HUES64 (cell line): ENCODE measurements around the gene CCDC127.

Experiments used
- H3K27ac ChIP-seq: 2 replicates; pipeline ENCODE4 v1.7.0; 2013; ENCODE audit warnings: low read depth, low read length, inconsistent platforms
- H3K27me3 ChIP-seq: 2 replicates; pipeline ENCODE4 v1.6.1; 2013; ENCODE audit warnings: mild to moderate bottlenecking, low read length; ENCODE audit not compliant: insufficient read depth
- H3K36me3 ChIP-seq: 2 replicates; pipeline ENCODE4 v1.6.1; 2013; ENCODE audit warnings: mild to moderate bottlenecking, low read length; ENCODE audit not compliant: insufficient read depth
- H3K4me1 ChIP-seq: 2 replicates; pipeline ENCODE4 v1.6.1; 2013; ENCODE audit warnings: mild to moderate bottlenecking, low read length, moderate library complexity; ENCODE audit not compliant: insufficient read depth
- H3K4me3 ChIP-seq: 2 replicates; pipeline ENCODE4 v1.5.1; 2013; ENCODE audit warnings: mild to moderate bottlenecking, low read length, moderate library complexity
- H3K9ac ChIP-seq: 2 replicates; pipeline ENCODE4 v1.6.1; 2013; ENCODE audit warnings: mild to moderate bottlenecking, low read depth, low read length
- H3K9me3 ChIP-seq: 2 replicates; pipeline ENCODE4 v1.6.1; 2013; ENCODE audit warnings: low read depth, low read length; ENCODE audit not compliant: insufficient read depth
- WGBS: fragments of 150-250, 120-280 bp; methylation state at CpG from one replicate; pipeline ENCODE4 v1.1.7; 2013; ENCODE audit warnings: missing lambda C conversion rate; 5-methylcytosine and 5-hydroxymethylcytosine counted together

CCDC127 gene

GRCh38 chr5:160921-161802 is 56.8 kb downstream of the CCDC127 start:
- H3K4me3 ChIP-seq: no peak overlapping the region
- no peaks in the 10 kb centered on the region for H3K9me3 ChIP-seq
- 96% methylated on average over 23 of the region's 23 CpGs for WGBS
- peaks cover 69% of the 10 kb centered on the region for H3K36me3 ChIP-seq
- no peak overlapping the region for H3K27ac ChIP-seq
- no peaks in the 10 kb centered on the region for H3K27me3 ChIP-seq
- H3K4me1 ChIP-seq: no peaks in the 10 kb centered on the region
- no peak overlapping the region for H3K9ac ChIP-seq

DNA sequence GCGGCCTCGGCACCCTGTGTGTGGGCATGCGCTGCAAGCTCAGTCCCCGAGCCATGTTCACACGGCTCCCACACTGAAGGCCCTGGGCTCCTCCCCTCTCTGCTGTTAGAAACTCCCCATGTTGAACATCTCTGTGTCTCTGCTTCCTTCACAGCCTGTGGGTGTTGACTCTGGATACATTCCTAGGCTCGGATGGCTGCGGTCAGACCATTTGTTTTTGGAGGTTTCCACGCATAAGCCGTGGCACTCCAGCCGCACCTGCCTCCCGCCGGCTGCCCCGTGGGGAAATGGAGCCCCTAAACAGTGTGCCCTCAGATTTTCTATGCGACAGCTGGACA is 57.8 kb downstream of the CCDC127 start:
- H3K27ac ChIP-seq: no peak overlapping the region
- H3K4me3 ChIP-seq: no peak overlapping the region
- no peaks in the 10 kb centered on the region for H3K27me3 ChIP-seq
- H3K9me3 ChIP-seq: no peaks in the 10 kb centered on the region
- WGBS: 92% methylated on average over 14 of the region's 14 CpGs
- H3K4me1 ChIP-seq: no peaks in the 10 kb centered on the region
- H3K36me3 ChIP-seq: peaks cover 79% of the 10 kb centered on the region
- no peak overlapping the region for H3K9ac ChIP-seq

DNA sequence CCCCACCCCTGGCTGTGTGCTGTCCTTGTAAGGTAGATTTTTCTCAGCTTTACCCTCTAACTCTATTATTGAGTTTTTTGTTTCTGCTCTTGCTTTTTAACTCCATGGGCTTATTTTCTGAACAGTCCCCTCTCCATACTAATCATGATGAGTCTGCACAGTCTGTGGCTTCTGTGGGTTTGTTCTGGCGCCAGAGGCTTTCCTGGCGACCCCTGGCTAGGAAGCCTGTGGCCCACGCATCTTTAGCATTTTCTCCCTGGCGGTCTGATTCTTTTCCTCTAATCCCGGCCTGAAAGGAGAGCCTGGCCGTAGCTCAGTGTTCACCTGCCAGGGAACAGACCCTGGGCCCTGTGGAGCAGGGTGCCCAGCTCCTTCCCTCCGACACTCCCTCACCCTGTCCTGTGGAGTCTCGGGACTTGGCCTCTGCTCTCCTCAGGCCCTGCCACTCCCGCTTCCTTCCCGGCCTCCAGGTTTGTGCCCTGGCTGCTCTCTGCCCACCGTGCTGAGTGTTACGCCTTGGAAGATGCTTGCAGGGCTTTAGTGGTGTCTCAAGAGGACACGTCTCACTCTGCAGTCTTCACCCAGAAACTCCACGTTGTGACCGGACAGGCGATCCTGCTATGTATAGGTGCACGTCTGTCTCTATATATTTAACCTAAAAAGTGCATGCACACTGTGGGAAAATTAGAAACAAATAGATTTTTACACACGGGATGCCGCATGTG is 58.3 kb downstream of the CCDC127 start:
- Histone ChIP-seq H3K4me3 (no peak overlapping the region), H3K27ac (no peak overlapping the region), H3K9me3 (no peaks in the 10 kb centered on the region), H3K27me3 (no peaks in the 10 kb centered on the region), H3K9ac (no peak overlapping the region), H3K4me1 (no peaks in the 10 kb centered on the region), H3K36me3 (peaks cover 85% of the 10 kb centered on the region)
- WGBS: 93% methylated on average over 19 of the region's 19 CpGs

- Histone ChIP-seq H3K9ac (no peak overlapping the region), H3K36me3 (peaks cover 90% of the 10 kb centered on the region), H3K27ac (no peak overlapping the region), H3K4me1 (no peaks in the 10 kb centered on the region), H3K27me3 (no peaks in the 10 kb centered on the region), H3K4me3 (no peak overlapping the region), H3K9me3 (no peaks in the 10 kb centered on the region)
- WGBS: 94% methylated on average over 17 of the region's 17 CpGs
Observed at GRCh38 chr5:158807-159447, 59.0 kb downstream of the CCDC127 start.

DNA sequence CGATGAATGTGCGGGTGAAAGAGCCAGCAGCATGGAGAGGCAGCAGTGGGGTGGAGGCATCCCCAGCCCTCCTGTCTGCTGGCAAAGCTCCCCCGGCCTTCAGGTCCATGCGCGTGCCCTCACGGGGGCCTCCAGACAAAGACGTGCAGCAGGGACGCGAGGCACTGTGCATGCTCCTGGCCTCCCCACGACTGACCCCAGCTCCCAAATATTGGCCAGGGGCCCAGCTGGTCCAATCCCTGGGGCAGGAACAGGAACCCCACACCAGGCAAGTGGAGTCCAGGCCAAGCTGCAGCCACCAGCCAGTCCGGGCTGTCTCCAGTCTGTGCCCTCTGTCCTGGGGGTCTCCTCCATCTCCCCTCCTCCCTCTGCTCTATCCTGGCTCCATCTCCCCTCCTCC is 60.2 kb downstream of the CCDC127 start:
- Histone ChIP-seq H3K36me3 (peaks cover 89% of the 10 kb centered on the region), H3K9ac (no peak overlapping the region), H3K4me3 (no peak overlapping the region), H3K9me3 (no peaks in the 10 kb centered on the region), H3K27ac (no peak overlapping the region), H3K4me1 (no peaks in the 10 kb centered on the region), H3K27me3 (no peaks in the 10 kb centered on the region)
- 96% methylated on average over 11 of the region's 11 CpGs for WGBS

GRCh38 chr5:157126-157715 is 60.7 kb downstream of the CCDC127 start:
- no peak overlapping the region for H3K9ac ChIP-seq
- H3K9me3 ChIP-seq: no peaks in the 10 kb centered on the region
- no peak overlapping the region for H3K27ac ChIP-seq
- H3K4me3 ChIP-seq: no peak overlapping the region
- peaks cover 92% of the 10 kb centered on the region for H3K36me3 ChIP-seq
- 93% methylated on average over 12 of the region's 12 CpGs for WGBS
- H3K27me3 ChIP-seq: no peaks in the 10 kb centered on the region
- H3K4me1 ChIP-seq: no peaks in the 10 kb centered on the region

GRCh38 chr5:156411-157072 is 61.4 kb downstream of the CCDC127 start:
- 93% methylated on average over 17 of the region's 17 CpGs for WGBS
- no peak overlapping the region for H3K4me3 ChIP-seq
- H3K27ac ChIP-seq: no peak overlapping the region
- no peaks in the 10 kb centered on the region for H3K9me3 ChIP-seq
- no peaks in the 10 kb centered on the region for H3K4me1 ChIP-seq
- no peaks in the 10 kb centered on the region for H3K27me3 ChIP-seq
- peaks cover 91% of the 10 kb centered on the region for H3K36me3 ChIP-seq
- no peak overlapping the region for H3K9ac ChIP-seq

GRCh38 chr5:155651-156410 is 62.1 kb downstream of the CCDC127 start:
- WGBS: 85% methylated on average over 23 of the region's 23 CpGs

GRCh38 chr5:154826-155225 is 63.1 kb downstream of the CCDC127 start:
- 90% methylated on average over 18 of the region's 18 CpGs for WGBS
- Histone ChIP-seq H3K9me3 (no peaks in the 10 kb centered on the region), H3K9ac (no peak overlapping the region), H3K27me3 (no peaks in the 10 kb centered on the region), H3K27ac (no peak overlapping the region), H3K4me1 (no peaks in the 10 kb centered on the region), H3K4me3 (no peak overlapping the region), H3K36me3 (peaks cover 91% of the 10 kb centered on the region)

More at GRCh38 chr5:155651-156410, 62.1 kb downstream of the CCDC127 start:
- Histone ChIP-seq H3K4me1 (no peaks in the 10 kb centered on the region), H3K27me3 (no peaks in the 10 kb centered on the region), H3K27ac (no peak overlapping the region), H3K4me3 (no peak overlapping the region), H3K9me3 (no peaks in the 10 kb centered on the region), H3K36me3 (peaks cover 91% of the 10 kb centered on the region), H3K9ac (no peak overlapping the region)

DNA sequence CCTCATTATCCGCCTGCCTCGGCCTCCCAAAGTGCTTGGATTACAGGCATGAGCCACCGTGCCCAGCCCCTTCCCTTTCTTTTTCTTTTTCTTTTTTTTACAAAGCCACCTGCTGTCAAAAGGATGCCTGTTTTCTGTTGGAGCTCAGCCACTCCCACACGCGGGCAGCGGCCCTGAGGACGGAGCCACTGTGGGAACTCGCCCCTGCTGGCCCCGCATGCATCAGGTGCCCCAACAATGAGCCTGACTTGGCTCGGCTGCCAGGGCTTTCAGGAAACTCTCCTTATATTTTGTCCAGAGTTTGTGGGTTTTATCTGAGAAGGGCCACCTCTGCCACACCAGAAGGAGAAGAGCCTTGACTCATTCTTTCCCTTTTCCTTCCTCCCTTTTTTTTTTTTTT is 63.7 kb downstream of the CCDC127 start:
- Histone ChIP-seq H3K27ac (no peak overlapping the region), H3K36me3 (peaks cover 92% of the 10 kb centered on the region), H3K4me3 (no peak overlapping the region)

More for the DNA sequence above, 63.7 kb downstream of the CCDC127 start:
- Histone ChIP-seq H3K9ac (no peak overlapping the region), H3K9me3 (no peaks in the 10 kb centered on the region), H3K27me3 (no peaks in the 10 kb centered on the region), H3K4me1 (no peaks in the 10 kb centered on the region)
- 79% methylated on average over 10 of the region's 10 CpGs for WGBS
